Colonic mucosa (tissue), 4 donors: ENCODE results near the gene SULT6B1. TPM values are rescaled to one million over a fixed set of nuclear protein-coding genes. Genes with fewer than 3 reads are reported as not detected.

ENCODE experiments used
- DNase-seq: peaks from one replicate; pipeline ENCODE4 v3.0.0-alpha.2; 2020
- H3K27ac ChIP-seq: fragments of 200-600 bp; one replicate; pipeline ENCODE4 v1.8.0; 2021
- H3K27me3 ChIP-seq: fragments of 200-600 bp; one replicate; pipeline ENCODE4 v1.8.0; 2021
- H3K36me3 ChIP-seq: fragments of 200-600 bp; one replicate; pipeline ENCODE4 v1.8.0; 2021
- H3K4me1 ChIP-seq: fragments of 200-600 bp; one replicate; pipeline ENCODE4 v1.8.0; 2021; ENCODE audit warnings: mild to moderate bottlenecking
- H3K4me3 ChIP-seq: fragments of 200-600 bp; one replicate; pipeline ENCODE4 v1.8.0; 2021
- H3K9ac ChIP-seq, 2 donors: one replicate each; pipeline ENCODE4 v1.7.0; 2013; ENCODE audit warnings: control low read depth in 2 of 2, low read depth in 2 of 2, low read length in 2 of 2
- H3K9me3 ChIP-seq: fragments of 200-600 bp; one replicate; pipeline ENCODE4 v1.8.0; 2021
- CTCF ChIP-seq: fragments of 200-600 bp; IDR thresholded peaks from one replicate; pipeline ENCODE4 v1.8.0; 2022; ENCODE audit warnings: antibody characterized with exemption, mild to moderate bottlenecking
- intact Hi-C: fragments of 100-400 bp; cut with DNase I; formaldehyde crosslinking; loops from one replicate; pipeline ENCODE4 v1.14.1; 2022
- total RNA-seq, 2 donors: library from RNA; stranded (reverse); fragmentation: NEBNext Ultra II Directional in 1 of 2; extraction: Animal tissue kit (Norgen Biotek cat#: 25700) in 1 of 2; gene quantifications; one replicate each; pipeline ENCODE4 v1.2.1, GENCODE V29; 2021
- donor health status: healthy.
- donor health status: DM: no; HTN: no; CAD: no.
- donor health status: DM: no; HTN: no; CAD: no.

Gene SULT6B1
- total RNA-seq, 2 donors from 2014 or later = not detected

DNA sequence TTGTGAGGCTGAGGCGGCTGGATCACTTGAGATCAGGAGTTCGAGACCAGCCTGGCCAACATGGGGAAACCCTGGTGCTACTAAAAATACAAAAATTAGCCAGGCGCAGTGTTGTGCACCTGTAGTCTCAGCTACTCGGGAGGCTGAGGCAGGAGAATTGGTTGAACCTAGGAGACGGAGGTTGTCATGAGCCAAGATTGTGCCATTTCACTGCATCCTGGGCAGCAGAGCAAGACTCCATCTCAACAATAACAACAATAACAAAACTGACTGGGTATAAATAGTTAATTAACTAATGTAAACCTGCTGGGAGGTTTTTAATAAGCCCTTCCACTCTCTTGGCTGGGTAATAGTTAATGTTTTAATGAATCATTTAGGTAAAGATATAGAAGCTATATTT lies 7.8 kb downstream of the SULT6B1 start:
- no peak for TF ChIP-seq CTCF
- Histone ChIP-seq H3K27me3 (no peaks in the 10 kb centered on the region), H3K4me1 (no peaks in the 10 kb centered on the region), H3K9me3 (no peaks in the 10 kb centered on the region), H3K9ac (no peak overlapping the region), H3K27ac (no peak overlapping the region), H3K4me3 (no peak overlapping the region), H3K36me3 (no peaks in the 10 kb centered on the region)
- DNase-seq = no peak
- intact Hi-C loops = no loop called here

- intact Hi-C loops = no loop called here
- Histone ChIP-seq H3K27ac (no peak overlapping the region), H3K4me1 (no peaks in the 10 kb centered on the region), H3K36me3 (no peaks in the 10 kb centered on the region), H3K9ac (no peak overlapping the region), H3K4me3 (no peak overlapping the region), H3K9me3 (no peaks in the 10 kb centered on the region), H3K27me3 (no peaks in the 10 kb centered on the region)
- no peak for DNase-seq
- TF ChIP-seq CTCF = no peak
These were observed 8.3 kb downstream of the SULT6B1 start for GRCh38 chr2:37180006-37180639.

GRCh38 chr2:37173741-37174140 lies 14.7 kb downstream of the SULT6B1 start:
- no peak for DNase-seq
- H3K9me3 ChIP-seq = no peaks in the 10 kb centered on the region
- TF ChIP-seq CTCF = no peak
- H3K4me3 ChIP-seq = no peak overlapping the region
- no peaks in the 10 kb centered on the region for H3K4me1 ChIP-seq
- no peak overlapping the region for H3K9ac ChIP-seq
- intact Hi-C loops = no loop called here
- H3K27ac ChIP-seq = no peak overlapping the region
- no peaks in the 10 kb centered on the region for H3K27me3 ChIP-seq
- H3K36me3 ChIP-seq = no peaks in the 10 kb centered on the region

GRCh38 chr2:37171624-37171950 lies 16.9 kb downstream of the SULT6B1 start:
- no peaks in the 10 kb centered on the region for H3K9me3 ChIP-seq
- H3K27ac ChIP-seq = no peak overlapping the region
- no peaks in the 10 kb centered on the region for H3K4me1 ChIP-seq
- DNase-seq = no peak
- intact Hi-C loops = no loop called here
- H3K36me3 ChIP-seq = no peaks in the 10 kb centered on the region
- no peak for TF ChIP-seq CTCF
- no peak overlapping the region for H3K4me3 ChIP-seq
- no peak overlapping the region for H3K9ac ChIP-seq
- no peaks in the 10 kb centered on the region for H3K27me3 ChIP-seq

DNA sequence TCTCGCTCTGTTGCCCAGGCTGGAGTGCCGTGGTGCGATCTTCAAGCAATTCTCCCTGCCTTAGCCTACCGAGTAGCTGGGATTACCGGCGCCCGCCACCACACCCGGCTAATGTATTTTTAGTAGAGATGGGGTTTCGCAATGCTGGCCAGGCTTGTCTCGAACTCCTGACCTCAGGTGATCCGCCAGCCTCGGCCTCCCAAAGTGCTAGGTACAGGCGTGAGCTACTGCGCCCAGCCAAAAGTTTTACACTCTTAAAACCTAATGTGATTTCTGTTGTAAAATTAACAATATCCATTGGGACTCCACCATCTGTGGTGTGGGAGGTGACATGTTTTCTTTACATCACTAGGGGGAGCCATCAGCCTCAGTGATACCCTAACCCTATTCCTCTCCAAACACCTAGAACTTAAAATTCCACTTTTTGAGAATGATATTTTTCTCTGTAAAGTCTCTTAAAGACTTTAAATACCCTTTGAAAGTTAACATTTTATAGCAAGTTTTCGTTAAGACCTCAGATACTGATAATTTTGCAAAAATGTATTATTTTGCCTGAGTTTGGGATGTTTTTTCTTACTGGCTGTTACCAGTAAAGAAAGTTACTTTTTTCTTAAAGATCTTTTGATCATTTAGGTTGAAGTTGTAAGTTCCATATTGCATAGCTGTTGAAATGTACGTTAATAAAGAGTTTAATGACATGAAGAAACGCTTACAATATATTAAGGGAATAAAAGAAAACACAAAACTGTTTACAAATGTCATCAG lies 20.1 kb downstream of the SULT6B1 start:
- Histone ChIP-seq H3K9me3 (no peaks in the 10 kb centered on the region), H3K9ac (no peak overlapping the region), H3K27me3 (no peaks in the 10 kb centered on the region), H3K36me3 (no peaks in the 10 kb centered on the region), H3K4me3 (no peak overlapping the region), H3K27ac (peak overlapping the region; percentile 37), H3K4me1 (no peaks in the 10 kb centered on the region)
- intact Hi-C loops = no loop called here
- peak; percentile 21 for DNase-seq
- peak; percentile 71 for TF ChIP-seq CTCF
